NT2/D1 (cell line): ENCODE data around the gene COA1.
"Not testable (repeated sequence)": the region's sequence is repeated elsewhere in the genome, so short reads cannot be mapped to it uniquely, and the experiment has no call there.

Experiments used
- DNase-seq: peaks from one replicate; pipeline ENCODE4 v3.0.0-alpha.2; 2011; ENCODE audit warnings: low read depth, low spot score
- H3K27me3 ChIP-seq: 2 replicates; pipeline ENCODE4 v1.6.0; 2011; ENCODE audit warnings: mild to moderate bottlenecking; ENCODE audit not compliant: insufficient read length, insufficient read depth
- H3K36me3 ChIP-seq: 2 replicates; pipeline ENCODE4 v1.6.1; 2011; ENCODE audit warnings: mild to moderate bottlenecking, low read length, mixed read lengths; ENCODE audit not compliant: insufficient read depth, insufficient read length
- H3K4me1 ChIP-seq: 2 replicates; pipeline ENCODE4 v1.5.1; 2011; ENCODE audit not compliant: insufficient read depth, insufficient read length
- H3K4me3 ChIP-seq: 2 replicates; pipeline ENCODE4 v1.5.1; 2011; ENCODE audit warnings: low read depth; ENCODE audit not compliant: insufficient read length
- H3K9ac ChIP-seq: 2 replicates; pipeline ENCODE4 v1.6.0; 2011; ENCODE audit warnings: low read depth; ENCODE audit not compliant: insufficient read length
- H3K9me3 ChIP-seq: 2 replicates; pipeline ENCODE4 v1.5.1; 2011; ENCODE audit warnings: mild to moderate bottlenecking, low read length; ENCODE audit not compliant: insufficient read depth
- SUZ12 ChIP-seq: IDR thresholded peaks from 2 replicates; pipeline ENCODE4 v1.6.1; 2011; ENCODE audit not compliant: insufficient read length, insufficient read depth; ENCODE audit errors: extremely low read depth
- YY1 ChIP-seq: IDR thresholded peaks from 2 replicates; pipeline ENCODE4 v1.6.1; 2011; ENCODE audit not compliant: insufficient read length, insufficient read depth
- ZNF274 ChIP-seq: IDR thresholded peaks from 2 replicates; pipeline ENCODE4 v1.6.1; 2011; ENCODE audit warnings: mild to moderate bottlenecking, low read depth, low read length

COA1 gene

DNA sequence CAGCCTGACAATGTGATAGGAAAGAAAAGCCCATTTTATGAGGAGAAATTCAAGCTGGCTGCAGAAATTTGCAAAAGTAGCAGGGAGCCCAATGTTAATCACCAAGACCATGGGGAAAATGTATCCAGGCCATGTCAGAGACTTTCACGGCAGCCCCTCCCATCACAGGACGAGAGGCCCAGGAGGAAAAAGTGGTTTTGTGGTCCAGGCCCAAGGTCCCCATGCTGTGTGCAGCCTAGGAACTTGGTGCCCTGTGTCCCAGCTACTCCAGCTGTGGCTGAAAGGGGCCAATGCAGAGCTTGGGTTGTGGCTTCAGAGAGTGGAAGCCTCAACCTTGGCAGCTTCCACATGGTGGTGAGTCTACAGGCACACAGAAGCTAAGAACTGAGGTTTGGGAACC is 12.7 kb downstream of the COA1 start:
- H3K4me3 ChIP-seq: no peak overlapping the region
- no peak overlapping the region for H3K9ac ChIP-seq
- TF ChIP-seq ZNF274 (no peak), YY1 (no peak), SUZ12 (no peak)
- DNase-seq: no peak
- H3K27me3 ChIP-seq: no peaks in the 10 kb centered on the region
- H3K36me3 ChIP-seq: peaks cover 17% of the 10 kb centered on the region
- no peaks in the 10 kb centered on the region for H3K4me1 ChIP-seq
- H3K9me3 ChIP-seq: peaks cover 19% of the 10 kb centered on the region; the same call in 1 of the 2 replicates

GRCh38 chr7:43715966-43716365 is 13.4 kb downstream of the COA1 start:
- peaks cover 19% of the 10 kb centered on the region; the same call in 1 of the 2 replicates for H3K9me3 ChIP-seq
- H3K27me3 ChIP-seq, H3K9ac ChIP-seq, H3K4me3 ChIP-seq, H3K4me1 ChIP-seq, DNase-seq: not testable (repeated sequence)
- H3K36me3 ChIP-seq: peaks cover 17% of the 10 kb centered on the region

DNA sequence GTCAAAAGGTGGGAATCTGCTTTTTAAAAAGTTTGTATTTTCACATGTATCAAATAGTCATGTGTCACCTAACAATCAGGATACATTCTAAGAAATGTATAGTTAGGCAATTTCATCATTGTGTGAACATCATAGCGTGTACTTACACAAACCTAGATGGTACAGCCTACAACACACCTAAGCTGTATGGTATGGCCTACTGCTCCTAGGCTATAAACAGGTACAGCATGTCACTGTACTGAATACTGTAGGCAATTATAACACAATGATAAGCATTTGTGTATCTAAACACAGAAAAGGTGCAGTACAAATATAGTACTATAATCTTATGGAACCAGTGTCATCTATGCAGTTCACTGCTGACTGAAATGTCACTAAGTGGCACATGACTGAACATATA is 17.8 kb downstream of the COA1 start:
- H3K9ac ChIP-seq: no peak overlapping the region
- peaks cover 11% of the 10 kb centered on the region for H3K36me3 ChIP-seq
- no peak for DNase-seq
- no peaks in the 10 kb centered on the region for H3K27me3 ChIP-seq
- H3K4me1 ChIP-seq: no peaks in the 10 kb centered on the region
- H3K9me3 ChIP-seq: peaks cover 31% of the 10 kb centered on the region
- TF ChIP-seq ZNF274 (no peak), SUZ12 (no peak), YY1 (no peak)
- H3K4me3 ChIP-seq: no peak overlapping the region

DNA sequence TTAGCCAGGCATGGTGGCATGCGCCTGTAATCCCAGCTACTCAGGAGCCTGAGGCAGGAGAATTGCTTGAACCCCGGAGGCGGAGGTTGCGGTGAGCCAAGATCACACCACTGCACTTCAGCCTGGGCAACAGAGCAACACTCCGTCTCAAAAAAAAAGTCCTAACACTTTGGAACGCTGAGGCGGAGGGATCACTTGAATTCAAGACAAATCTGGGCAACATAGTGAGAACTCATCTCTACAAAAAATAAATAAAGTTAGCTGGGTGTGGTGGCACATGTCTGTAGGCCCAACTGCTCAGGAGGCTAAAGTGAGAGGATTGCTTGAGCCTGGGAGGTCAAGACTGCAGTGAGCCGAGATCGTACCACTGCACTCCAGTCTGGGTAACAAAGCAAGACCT is 21.3 kb downstream of the COA1 start:
- peaks cover 54% of the 10 kb centered on the region for H3K9me3 ChIP-seq
- not testable (repeated sequence) for DNase-seq, H3K27me3 ChIP-seq, H3K4me1 ChIP-seq, H3K9ac ChIP-seq, H3K4me3 ChIP-seq
- peaks cover 26% of the 10 kb centered on the region for H3K36me3 ChIP-seq
- TF ChIP-seq ZNF274: 0 out of 2 replicates have a peak, but pooled peaks have one; percentile 26

- TF ChIP-seq SUZ12 (no peak), ZNF274 (no peak), YY1 (no peak)
- Histone ChIP-seq H3K9me3 (peaks cover 41% of the 10 kb centered on the region), H3K4me1 (no peaks in the 10 kb centered on the region), H3K4me3 (no peak overlapping the region), H3K9ac (no peak overlapping the region), H3K36me3 (peaks cover 26% of the 10 kb centered on the region), H3K27me3 (no peaks in the 10 kb centered on the region)
- DNase-seq: no peak
These were observed 25.8 kb downstream of the COA1 start for GRCh38 chr7:43703573-43703972.

- H3K27me3 ChIP-seq: no peaks in the 10 kb centered on the region
- no peaks in the 10 kb centered on the region for H3K4me1 ChIP-seq
- H3K9ac ChIP-seq: no peak overlapping the region
- peaks cover 23% of the 10 kb centered on the region for H3K36me3 ChIP-seq
- TF ChIP-seq YY1 (no peak), SUZ12 (no peak), ZNF274 (no peak)
- no peak overlapping the region for H3K4me3 ChIP-seq
- no peak for DNase-seq
- H3K9me3 ChIP-seq: peaks cover 35% of the 10 kb centered on the region
These were observed 26.3 kb downstream of the COA1 start for GRCh38 chr7:43702974-43703373.

- Histone ChIP-seq H3K36me3 (peaks cover 20% of the 10 kb centered on the region), H3K9ac (no peak overlapping the region), H3K4me3 (no peak overlapping the region), H3K27me3 (no peaks in the 10 kb centered on the region), H3K9me3 (peaks cover 25% of the 10 kb centered on the region), H3K4me1 (no peaks in the 10 kb centered on the region)
- no peak for DNase-seq
- TF ChIP-seq SUZ12 (no peak), YY1 (no peak), ZNF274 (no peak)
These were observed 27.4 kb downstream of the COA1 start for GRCh38 chr7:43701929-43702328.

DNA sequence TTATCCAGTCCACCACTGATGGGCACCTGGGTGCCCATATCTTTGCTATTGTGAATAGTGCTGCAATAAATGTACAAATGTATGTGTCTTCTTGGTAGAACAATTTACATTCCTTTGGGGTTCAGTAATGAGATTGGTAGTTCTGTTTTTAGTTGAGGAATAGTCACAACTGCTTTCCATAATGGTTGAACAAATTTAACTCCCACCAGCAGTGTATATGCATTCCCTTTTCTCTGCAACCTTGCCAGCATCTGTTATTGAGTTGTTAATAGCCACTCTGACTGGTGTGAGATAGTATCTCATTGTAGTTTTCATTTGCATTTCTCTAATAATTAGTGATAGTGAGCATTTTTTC is 27.8 kb downstream of the COA1 start:
- Histone ChIP-seq H3K9ac (no peak overlapping the region), H3K9me3 (peaks cover 23% of the 10 kb centered on the region), H3K27me3 (no peaks in the 10 kb centered on the region), H3K4me3 (no peak overlapping the region), H3K4me1 (no peaks in the 10 kb centered on the region), H3K36me3 (peaks cover 20% of the 10 kb centered on the region)
- DNase-seq: no peak
- TF ChIP-seq YY1: no peak
